ENCODE data around the gene TAS2R50. TPM values are rescaled to one million over a fixed set of nuclear protein-coding genes. Genes with fewer than 3 reads are reported as not detected.

The TAS2R50 gene
- total and polyA plus RNA-seq, 10 of the 15 experiments (the other 5 are each of a cell fraction or from before 2014, with no cell fraction given): 0.33 to 3.2 (median 1.6) TPM; not detected in 5

DNA sequence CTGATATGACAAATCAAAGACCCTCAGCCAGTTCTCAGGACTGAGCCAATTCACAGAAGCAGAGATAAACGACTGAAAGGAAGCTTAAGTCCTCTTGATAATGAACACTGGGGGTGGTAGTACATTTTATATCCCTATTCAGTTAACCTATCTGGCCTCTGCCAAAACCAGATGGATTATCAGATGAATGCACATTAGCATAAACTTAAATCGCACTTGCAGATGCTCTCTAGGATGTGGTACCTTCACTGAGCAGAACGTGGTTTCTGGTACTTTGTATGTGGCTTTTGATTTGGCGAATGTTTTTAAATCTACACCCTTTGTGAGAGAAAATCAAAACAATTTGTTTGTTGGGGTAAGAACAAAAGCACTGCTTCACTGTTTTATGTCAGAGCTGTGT, 26.5 kb downstream of the TAS2R50 start:
- Histone ChIP-seq H3K79me2 (ENCODE audit: control insufficient read depth, insufficient read depth, low read length) (no peaks in the 10 kb centered on the region), H3K27me3 (replicated peaks in 1 of 2; ENCODE audit: control insufficient read depth in 2 of 2, insufficient read depth in 2 of 2, low read length in 1 of 2) (no peaks in the 10 kb centered on the region), H3K36me3 (ENCODE audit: control insufficient read depth in 2 of 2, insufficient read depth in 2 of 2, low read length in 1 of 2) (no peaks in the 10 kb centered on the region), H3K4me1 (ENCODE audit: control insufficient read depth, insufficient read depth, low read length) (no peaks in the 10 kb centered on the region), H3K4me2 (ENCODE audit: control insufficient read depth, insufficient read depth) (no peak overlapping the region), H3K9me3 (replicated peaks; ENCODE audit: control insufficient read depth, insufficient read depth, low read length) (no peaks in the 10 kb centered on the region), H4K20me1 (ENCODE audit: control insufficient read depth, insufficient read depth) (no peaks in the 10 kb centered on the region), H3K27ac (ENCODE audit: control insufficient read depth, insufficient read depth) (no peak overlapping the region), H3K4me3 (no peak overlapping the region), H2AFZ (ENCODE audit: control insufficient read depth, low read depth, low read length) (no peak overlapping the region), H3K9ac (ENCODE audit: control insufficient read depth, insufficient read depth, low read length) (no peak overlapping the region)
- ChIA-PET SMC1A (ENCODE audit: uncharacterized antibody, unreplicated experiment) (no interaction called here), POLR2A (no interaction called here), RAD21 (ENCODE audit: unreplicated experiment) (no interaction called here), CTCF (no interaction called here)
- intact Hi-C loops (cut with micrococcal nuclease; ENCODE audit: unreplicated experiment): loop anchor here (10.0 kb wide), 1 partner anchor 235 kb away; no protein-coding TSS in a partner anchor
- 54% methylated on average over 4 of the region's 4 CpGs for WGBS (ENCODE audit: insufficient coverage, insufficient replicate concordance, low lambda C conversion rate, missing lambda C conversion rate)
- TF ChIP-seq, protein P1, sequence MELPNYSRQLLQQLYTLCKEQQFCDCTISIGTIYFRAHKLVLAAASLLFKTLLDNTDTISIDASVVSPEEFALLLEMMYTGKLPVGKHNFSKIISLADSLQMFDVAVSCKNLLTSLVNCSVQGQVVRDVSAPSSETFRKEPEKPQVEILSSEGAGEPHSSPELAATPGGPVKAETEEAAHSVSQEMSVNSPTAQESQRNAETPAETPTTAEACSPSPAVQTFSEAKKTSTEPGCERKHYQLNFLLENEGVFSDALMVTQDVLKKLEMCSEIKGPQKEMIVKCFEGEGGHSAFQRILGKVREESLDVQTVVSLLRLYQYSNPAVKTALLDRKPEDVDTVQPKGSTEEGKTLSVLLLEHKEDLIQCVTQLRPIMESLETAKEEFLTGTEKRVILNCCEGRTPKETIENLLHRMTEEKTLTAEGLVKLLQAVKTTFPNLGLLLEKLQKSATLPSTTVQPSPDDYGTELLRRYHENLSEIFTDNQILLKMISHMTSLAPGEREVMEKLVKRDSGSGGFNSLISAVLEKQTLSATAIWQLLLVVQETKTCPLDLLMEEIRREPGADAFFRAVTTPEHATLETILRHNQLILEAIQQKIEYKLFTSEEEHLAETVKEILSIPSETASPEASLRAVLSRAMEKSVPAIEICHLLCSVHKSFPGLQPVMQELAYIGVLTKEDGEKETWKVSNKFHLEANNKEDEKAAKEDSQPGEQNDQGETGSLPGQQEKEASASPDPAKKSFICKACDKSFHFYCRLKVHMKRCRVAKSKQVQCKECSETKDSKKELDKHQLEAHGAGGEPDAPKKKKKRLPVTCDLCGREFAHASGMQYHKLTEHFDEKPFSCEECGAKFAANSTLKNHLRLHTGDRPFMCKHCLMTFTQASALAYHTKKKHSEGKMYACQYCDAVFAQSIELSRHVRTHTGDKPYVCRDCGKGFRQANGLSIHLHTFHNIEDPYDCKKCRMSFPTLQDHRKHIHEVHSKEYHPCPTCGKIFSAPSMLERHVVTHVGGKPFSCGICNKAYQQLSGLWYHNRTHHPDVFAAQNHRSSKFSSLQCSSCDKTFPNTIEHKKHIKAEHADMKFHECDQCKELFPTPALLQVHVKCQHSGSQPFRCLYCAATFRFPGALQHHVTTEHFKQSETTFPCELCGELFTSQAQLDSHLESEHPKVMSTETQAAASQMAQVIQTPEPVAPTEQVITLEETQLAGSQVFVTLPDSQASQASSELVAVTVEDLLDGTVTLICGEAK (IDR thresholded peaks at IDR 0.05; ENCODE audit: borderline replicate concordance): no peak
- no peak for TF ChIP-seq PAX5 (IDR thresholded peaks at IDR 0.05; ENCODE audit: borderline replicate concordance, low read depth, low read length)
- no peak for TF ChIP-seq SMC3 (IDR thresholded peaks at IDR 0.05; ENCODE audit: borderline replicate concordance, low read length)
- TF ChIP-seq STAT1 (conservative IDR thresholded peaks at IDR 0.05): no peak
- no peak for TF ChIP-seq NR2C1 (IDR thresholded peaks at IDR 0.05)
- no peak for TF ChIP-seq NBN (IDR thresholded peaks at IDR 0.05)
- TF ChIP-seq CEBPB (IDR thresholded peaks at IDR 0.05; ENCODE audit: borderline replicate concordance in 1 of 2, low read depth in 2 of 2, low read length in 2 of 2): no peak
- TF ChIP-seq KAT2A (conservative IDR thresholded peaks at IDR 0.05; ENCODE audit: control insufficient read depth, low read depth, low read length): no peak
- TF ChIP-seq, protein P2, sequence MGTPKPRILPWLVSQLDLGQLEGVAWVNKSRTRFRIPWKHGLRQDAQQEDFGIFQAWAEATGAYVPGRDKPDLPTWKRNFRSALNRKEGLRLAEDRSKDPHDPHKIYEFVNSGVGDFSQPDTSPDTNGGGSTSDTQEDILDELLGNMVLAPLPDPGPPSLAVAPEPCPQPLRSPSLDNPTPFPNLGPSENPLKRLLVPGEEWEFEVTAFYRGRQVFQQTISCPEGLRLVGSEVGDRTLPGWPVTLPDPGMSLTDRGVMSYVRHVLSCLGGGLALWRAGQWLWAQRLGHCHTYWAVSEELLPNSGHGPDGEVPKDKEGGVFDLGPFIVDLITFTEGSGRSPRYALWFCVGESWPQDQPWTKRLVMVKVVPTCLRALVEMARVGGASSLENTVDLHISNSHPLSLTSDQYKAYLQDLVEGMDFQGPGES (IDR thresholded peaks at IDR 0.05): no peak
- no peak for TF ChIP-seq NFIC (IDR thresholded peaks at IDR 0.05; ENCODE audit: low read depth, low read length)
- TF ChIP-seq NR2C2 (IDR thresholded peaks at IDR 0.05; ENCODE audit: borderline replicate concordance, control insufficient read depth, insufficient read length, low read depth): no peak
- no TSS peak for BruUV-seq (replicated peaks)
- ATAC-seq: no peak
- in situ Hi-C loops (cut with MboI): no loop called here
- no peak for FAIRE-seq
- no peak for DNase-seq (ENCODE audit: low read depth, low spot score)

All from GM12878 (cell line).